ENCODE measurements around the gene TIGIT.

- TF ChIP-seq CTCF (IDR thresholded peaks at IDR 0.05) (no peak), EP300 (IDR thresholded peaks at IDR 0.05; ENCODE audit: low read depth) (no peak)
Observed at GRCh38 chr3:114350690-114351089, 56.9 kb downstream of the TIGIT start.
